B cell (primary cell): ENCODE measurements around the gene MMAB. TPM values are rescaled to one million over a fixed set of nuclear protein-coding genes. Genes with fewer than 3 reads are reported as not detected.

Experiments used
- ATAC-seq: fragments of 200-7000 bp; cut with Tn5 transposase; one replicate; pipeline ENCODE4 v1.10.0; 2021; ENCODE audit warnings: low read depth, mild to moderate bottlenecking, moderate number of reproducible peaks, moderate library complexity
- CTCF ChIA-PET: fragments of 350-600 bp; sonication (Branson Sonifier 250); formaldehyde crosslinking; loops from one replicate; lab custom pipeline; 2021; ENCODE audit warnings: antibody characterized with exemption, inconsistent platforms; lab: Charles Lee
- POLR2A ChIA-PET: fragments of 350-600 bp; sonication (Branson Sonifier 250); formaldehyde crosslinking; loops from one replicate; lab custom pipeline; 2021; ENCODE audit warnings: antibody characterized with exemption; lab: Charles Lee
- DNase-seq: peaks from one replicate; pipeline ENCODE4 v3.0.0; 2013
- H2AFZ ChIP-seq: 2 replicates; pipeline ENCODE4 v1.6.1; 2012; ENCODE audit warnings: mild to moderate bottlenecking, low read depth, low read length; ENCODE audit not compliant: insufficient read depth, poor library complexity, severe bottlenecking
- H3K27ac ChIP-seq, 2 donors: 1 replicate in 1 of 2; 2 replicates in 1 of 2; pipeline ENCODE4 v1.5.1; 2012 to 2013; ENCODE audit warnings: low read length in 2 of 2, mild to moderate bottlenecking in 2 of 2, moderate library complexity in 1 of 2
- H3K27me3 ChIP-seq, 4 experiments: fragments of 200-600 bp in 1 of 4; sonication (generic) in 1 of 4; replicated peaks in 1 of 4; 1 replicate in 2 of 4; 2 replicates in 2 of 4; pipeline versions ENCODE4 v1.6.1 to v1.7.0; 2013 to 2016; ENCODE audit warnings: low read length in 3 of 4, mild to moderate bottlenecking in 2 of 4, mixed read lengths in 1 of 4, moderate library complexity in 1 of 4; ENCODE audit not compliant: insufficient read depth in 4 of 4, control insufficient read depth in 3 of 4; ENCODE audit errors: control extremely low read depth in 1 of 4
- H3K36me3 ChIP-seq, 2 experiments: replicated peaks in 1 of 2; 1 replicate in 1 of 2; 2 replicates in 1 of 2; pipeline versions ENCODE4 v1.6.1 to v1.7.1; 2013; ENCODE audit warnings: low read length in 1 of 2; ENCODE audit not compliant: insufficient read depth in 2 of 2, control insufficient read depth in 1 of 2; ENCODE audit errors: control extremely low read depth in 1 of 2, extremely low read depth in 1 of 2
- H3K4me1 ChIP-seq, 2 donors: fragments of 200-600 bp in 1 of 2; sonication (generic) in 1 of 2; 1 replicate in 1 of 2; 2 replicates in 1 of 2; pipeline versions ENCODE4 v1.5.1 to v1.6.1; 2013 to 2017; ENCODE audit warnings: low read length in 2 of 2; ENCODE audit not compliant: control insufficient read depth in 2 of 2, insufficient read depth in 2 of 2
- H3K4me2 ChIP-seq: replicated peaks from 2 replicates; pipeline ENCODE3; 2012; ENCODE audit warnings: mild to moderate bottlenecking, low read depth, low read length; ENCODE audit not compliant: poor library complexity, severe bottlenecking
- H3K4me3 ChIP-seq, 5 experiments: fragments of 200-600 bp in 1 of 5; sonication (generic) in 1 of 5; 1 replicate in 3 of 5; 2 replicates in 2 of 5; pipeline versions ENCODE4 v1.5.1 to v1.7.0; 2011 to 2016; ENCODE audit warnings: low read length in 4 of 5, mild to moderate bottlenecking in 4 of 5, low read depth in 2 of 5, control low read depth in 1 of 5, moderate library complexity in 1 of 5; ENCODE audit not compliant: insufficient read depth in 1 of 5; ENCODE audit errors: control extremely low read depth in 1 of 5, extremely low read depth in 1 of 5
- H3K79me2 ChIP-seq: fragments of 200-600 bp; sonication (generic); one replicate; pipeline ENCODE4 v1.6.0; 2016; ENCODE audit warnings: low read length; ENCODE audit not compliant: control insufficient read depth, insufficient read depth
- H3K9ac ChIP-seq: fragments of 200-600 bp; sonication (generic); 2 replicates; pipeline ENCODE4 v1.6.1; 2017; ENCODE audit warnings: mild to moderate bottlenecking, low read length, moderate library complexity
- H3K9me3 ChIP-seq, 3 donors: one replicate each; pipeline versions ENCODE4 v1.6.1 to v1.7.1; 2013; ENCODE audit warnings: low read length in 2 of 3; ENCODE audit not compliant: control insufficient read depth in 2 of 3, insufficient read depth in 1 of 3; ENCODE audit errors: control extremely low read depth in 1 of 3
- H4K20me1 ChIP-seq: 2 replicates; pipeline ENCODE4 v1.6.0; 2012; ENCODE audit warnings: mild to moderate bottlenecking, low read length; ENCODE audit not compliant: insufficient read depth, control insufficient read depth, poor library complexity, severe bottlenecking
- H3K27ac Mint-ChIP-seq: one replicate; pipeline ENCODE4 v1.8.0; 2021; ENCODE audit warnings: mixed read lengths
- H3K27me3 Mint-ChIP-seq: one replicate; pipeline ENCODE4 v1.8.0; 2021; ENCODE audit warnings: mixed read lengths
- H3K4me1 Mint-ChIP-seq: one replicate; pipeline ENCODE4 v1.8.0; 2021; ENCODE audit warnings: mixed read lengths
- H3K4me3 Mint-ChIP-seq: one replicate; pipeline ENCODE4 v1.8.0; 2021; ENCODE audit warnings: mixed read lengths
- H3K9me3 Mint-ChIP-seq: one replicate; pipeline ENCODE4 v1.8.0; 2022; ENCODE audit warnings: mixed read lengths; ENCODE audit not compliant: insufficient read depth
- EZH2 ChIP-seq: IDR thresholded peaks from 2 replicates; pipeline ENCODE4 v1.6.1; 2012; ENCODE audit warnings: borderline replicate concordance, low read depth, mild to moderate bottlenecking, moderate library complexity, low read length; ENCODE audit not compliant: insufficient read depth, poor library complexity, severe bottlenecking
- WGBS: methylation state at CpG from one replicate; pipeline ENCODE4 v1.1.5; 2013; ENCODE audit warnings: missing lambda C conversion rate; ENCODE audit not compliant: insufficient coverage; 5-methylcytosine and 5-hydroxymethylcytosine counted together
- intact Hi-C: fragments of 100-400 bp; cut with micrococcal nuclease; formaldehyde crosslinking; loops from one replicate; pipeline ENCODE4 v1.10.0; 2022
- polyA plus RNA-seq: library from polyadenylated mRNA; depleted of rRNA; stranded (reverse); fragments of >200 nt; gene quantifications from 2 replicates; pipeline ENCODE4 v1.2.3, GENCODE V29; 2012
- total RNA-seq, 2 donors: library from RNA; stranded (reverse); fragments of 120-200 nt in 1 of 2; gene quantifications; 1 replicate in 1 of 2; 2 replicates in 1 of 2; pipeline versions ENCODE4 v1.2.3 to v1.2.4, GENCODE V29; 2013 to 2022
- TF ChIP-seq, protein P1 (sequence below): fragments of 200-600 bp; IDR thresholded peaks from one replicate; pipeline ENCODE4 v1.8.0; 2022; ENCODE audit warnings: antibody characterized with exemption, mild to moderate bottlenecking

MMAB gene
- total and polyA plus RNA-seq, 2 donors (not counting 1 experiment from before 2014, with no cell fraction given), result 15.0 to 20.5 TPM

DNA sequence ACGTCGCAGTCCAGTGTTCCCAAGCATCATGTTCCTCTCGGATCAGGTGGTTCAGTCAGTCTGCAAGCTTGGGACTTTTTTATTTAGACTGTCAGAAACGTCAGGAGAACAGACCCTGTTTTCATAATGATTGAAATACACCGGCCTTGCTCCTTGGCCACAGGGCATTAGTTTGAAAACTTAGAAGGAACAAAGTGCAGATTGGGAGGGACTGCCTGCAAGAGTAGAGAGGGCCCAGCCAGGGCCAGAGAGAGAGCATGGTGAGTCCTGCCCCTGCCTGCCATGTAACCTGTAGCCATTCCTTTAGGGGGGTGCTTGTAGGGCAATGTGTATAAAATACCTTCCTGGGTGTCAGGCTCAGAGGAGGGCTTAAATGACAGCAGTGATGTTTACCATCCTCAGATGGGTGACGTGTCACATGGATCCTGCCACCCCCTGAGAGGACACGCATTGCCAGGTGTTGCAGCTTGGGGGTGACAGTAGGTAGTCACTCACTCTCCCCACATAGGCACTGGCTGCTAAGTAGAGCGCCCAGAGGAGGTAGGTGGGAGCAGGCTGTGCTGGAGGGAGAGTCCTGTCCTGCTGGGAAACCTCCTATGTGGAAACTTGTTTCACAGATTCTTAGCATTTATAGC is 45.7 kb downstream of the MMAB start:
- Histone ChIP-seq H3K27ac (no peak overlapping the region), H3K4me3 (no peak overlapping the region), H3K9me3 (no peaks in the 10 kb centered on the region), H4K20me1 (no peaks in the 10 kb centered on the region), H3K27me3 (no peaks in the 10 kb centered on the region), H3K36me3 (peaks cover 0 to 62% of the 10 kb centered on the region in 2 experiments), H2AFZ (no peak overlapping the region), H3K79me2 (no peaks in the 10 kb centered on the region), H3K4me2 (no peak overlapping the region), H3K4me1 (no peaks in the 10 kb centered on the region), H3K9ac (no peak overlapping the region)
- ATAC-seq (no peak), DNase-seq (no peak)
- CTCF ChIA-PET, result no interaction called here
- Mint-ChIP-seq H3K4me3 (no peak overlapping the region), H3K27ac (no peak overlapping the region), H3K27me3 (no peaks in the 10 kb centered on the region), H3K9me3 (no peaks in the 10 kb centered on the region), H3K4me1 (no peaks in the 10 kb centered on the region)
- 92% methylated on average over 7 of the region's 8 CpGs for WGBS
- intact Hi-C loops, result no loop called here
- POLR2A ChIA-PET, result no interaction called here
- no peak for TF ChIP-seq EZH2
- TF ChIP-seq, protein P1, sequence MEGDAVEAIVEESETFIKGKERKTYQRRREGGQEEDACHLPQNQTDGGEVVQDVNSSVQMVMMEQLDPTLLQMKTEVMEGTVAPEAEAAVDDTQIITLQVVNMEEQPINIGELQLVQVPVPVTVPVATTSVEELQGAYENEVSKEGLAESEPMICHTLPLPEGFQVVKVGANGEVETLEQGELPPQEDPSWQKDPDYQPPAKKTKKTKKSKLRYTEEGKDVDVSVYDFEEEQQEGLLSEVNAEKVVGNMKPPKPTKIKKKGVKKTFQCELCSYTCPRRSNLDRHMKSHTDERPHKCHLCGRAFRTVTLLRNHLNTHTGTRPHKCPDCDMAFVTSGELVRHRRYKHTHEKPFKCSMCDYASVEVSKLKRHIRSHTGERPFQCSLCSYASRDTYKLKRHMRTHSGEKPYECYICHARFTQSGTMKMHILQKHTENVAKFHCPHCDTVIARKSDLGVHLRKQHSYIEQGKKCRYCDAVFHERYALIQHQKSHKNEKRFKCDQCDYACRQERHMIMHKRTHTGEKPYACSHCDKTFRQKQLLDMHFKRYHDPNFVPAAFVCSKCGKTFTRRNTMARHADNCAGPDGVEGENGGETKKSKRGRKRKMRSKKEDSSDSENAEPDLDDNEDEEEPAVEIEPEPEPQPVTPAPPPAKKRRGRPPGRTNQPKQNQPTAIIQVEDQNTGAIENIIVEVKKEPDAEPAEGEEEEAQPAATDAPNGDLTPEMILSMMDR, result no peak

DNA sequence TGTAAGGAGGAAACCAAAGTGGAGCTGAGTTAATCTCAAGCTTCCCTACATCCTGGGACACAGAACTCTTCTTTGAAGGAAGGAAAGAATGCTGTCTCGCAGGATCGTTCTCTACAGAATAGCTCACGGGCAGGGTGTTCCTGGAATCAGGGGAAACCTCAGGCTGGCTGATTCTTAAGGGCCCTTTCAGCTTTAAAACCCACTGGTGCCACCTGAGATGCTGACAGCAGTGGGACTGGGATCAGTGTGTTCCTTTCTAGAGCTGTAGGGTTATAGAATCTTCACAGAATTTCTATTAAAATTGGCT is 48.1 kb downstream of the MMAB start:
- Mint-ChIP-seq H3K27me3 (no peaks in the 10 kb centered on the region), H3K9me3 (no peaks in the 10 kb centered on the region), H3K27ac (no peak overlapping the region), H3K4me1 (no peaks in the 10 kb centered on the region), H3K4me3 (no peak overlapping the region)
- no peaks in the 10 kb centered on the region for H3K9me3 ChIP-seq
- DNase-seq, result no peak
- ChIA-PET CTCF (interaction anchor here (0.8 kb wide), 1 partner anchor 10 kb away, joined by 3 read pairs; no protein-coding TSS in a partner anchor), POLR2A (no interaction called here)
- H3K79me2 ChIP-seq, result no peaks in the 10 kb centered on the region
- ATAC-seq, result no peak
- H3K36me3 ChIP-seq, result peaks cover 2 to 79% of the 10 kb centered on the region in 2 experiments
- H2AFZ ChIP-seq, result no peak overlapping the region
- WGBS, result no CpG with 5 or more reads among the region's 3 CpGs
- intact Hi-C loops, result no loop called here
- no peaks in the 10 kb centered on the region for H3K27me3 ChIP-seq
- no peaks in the 10 kb centered on the region for H4K20me1 ChIP-seq
- H3K4me1 ChIP-seq, result no peaks in the 10 kb centered on the region
- no peak overlapping the region for H3K27ac ChIP-seq
- H3K4me2 ChIP-seq, result no peak overlapping the region
- TF ChIP-seq, protein P1, result no peak
- TF ChIP-seq EZH2, result no peak
- no peak overlapping the region for H3K4me3 ChIP-seq
- H3K9ac ChIP-seq, result no peak overlapping the region
